Gastroesophageal sphincter (tissue), 4 donors: ENCODE measurements around the gene MICALL2. TPM values are rescaled to one million over a fixed set of nuclear protein-coding genes. Genes with fewer than 3 reads are reported as not detected.

ENCODE experiments used
- ATAC-seq: fragments of 150-250 bp; one replicate; pipeline ENCODE4 v1.9.1; 2016; ENCODE audit warnings: mild to moderate bottlenecking, moderate library complexity
- H3K27ac ChIP-seq, 4 donors: fragments of 200-600 bp; sonication (generic) in 3 of 4; 1 replicate in 3 of 4; 2 replicates in 1 of 4; pipeline ENCODE4 v1.5.1; 2016 to 2019
- H3K27me3 ChIP-seq: fragments of 200-600 bp; sonication (generic); one replicate; pipeline ENCODE4 v1.5.1; 2019
- H3K36me3 ChIP-seq, 2 donors: fragments of 200-600 bp; sonication (generic); one replicate each; pipeline ENCODE4 v1.5.1; 2019; ENCODE audit warnings: control low read depth in 1 of 2
- H3K4me1 ChIP-seq, 3 donors: fragments of 200-600 bp; sonication (generic); 1 replicate in 2 of 3; 2 replicates in 1 of 3; pipeline ENCODE4 v1.5.1; 2016 to 2019; ENCODE audit warnings: control low read depth in 2 of 3
- H3K4me3 ChIP-seq, 2 donors: fragments of 200-600 bp; sonication (generic); one replicate each; pipeline ENCODE4 v1.5.1; 2019; ENCODE audit warnings: mild to moderate bottlenecking in 1 of 2, moderate library complexity in 1 of 2
- H3K9me3 ChIP-seq, 3 donors: fragments of 200-600 bp; sonication (generic); one replicate each; pipeline ENCODE4 v1.5.1; 2017 to 2019; ENCODE audit warnings: control low read depth in 2 of 3
- CTCF ChIP-seq, 4 experiments: fragments of 200-600 bp in 2 of 4; fragments of 450-650 bp in 2 of 4; sonication (generic) in 1 of 4; IDR thresholded peaks; one replicate each; pipeline ENCODE4 v1.5.1; 2017 to 2019; ENCODE audit warnings: antibody characterized with exemption in 4 of 4, mild to moderate bottlenecking in 2 of 4, moderate library complexity in 2 of 4
- EP300 ChIP-seq: sonication (generic); formaldehyde crosslinking; IDR thresholded peaks from one replicate; pipeline ENCODE4 v1.6.1; 2017; ENCODE audit warnings: antibody characterized with exemption, mild to moderate bottlenecking
- POLR2A ChIP-seq, 2 donors: fragments of 450-650 bp; IDR thresholded peaks; one replicate each; pipeline ENCODE4 v1.6.1; 2017; ENCODE audit warnings: antibody characterized with exemption in 2 of 2, mild to moderate bottlenecking in 2 of 2, moderate library complexity in 1 of 2
- POLR2AphosphoS5 ChIP-seq: sonication (generic); formaldehyde crosslinking; IDR thresholded peaks from one replicate; pipeline ENCODE4 v1.6.1; 2017; ENCODE audit warnings: antibody characterized with exemption
- WGBS, 2 donors: methylation state at CpG; one replicate each; pipeline ENCODE4 v1.1.5; 2018; ENCODE audit warnings: low coverage in 1 of 2; 5-methylcytosine and 5-hydroxymethylcytosine counted together
- total RNA-seq, 4 donors: library from RNA; depleted of rRNA; stranded (reverse); fragments of >200 nt; gene quantifications; one replicate each; pipeline ENCODE4 v1.1.0, GENCODE V29; 2016

The MICALL2 gene
- total RNA-seq, 4 donors from 2014 or later, result 6.6 to 19.5 (median 15.0) TPM

- no peak for TF ChIP-seq POLR2A (IDR thresholded peaks at IDR 0.05)
- no peak for TF ChIP-seq POLR2AphosphoS5
- TF ChIP-seq CTCF (IDR thresholded peaks at IDR 0.05), result no peak
- no peak for TF ChIP-seq EP300
- Histone ChIP-seq H3K27me3 (peaks cover 87% of the 10 kb centered on the region), H3K4me1 (no peaks in the 10 kb centered on the region), H3K36me3 (no peaks in the 10 kb centered on the region), H3K27ac (no peak overlapping the region), H3K4me3 (no peak overlapping the region), H3K9me3 (no peaks in the 10 kb centered on the region)
- no peak for ATAC-seq
- 68 to 79% methylated on average over 6 to 17 of the region's 18 CpGs for WGBS, 2 donors
Measured at GRCh38 chr7:1425292-1426136, 33.8 kb downstream of the MICALL2 start.

- Histone ChIP-seq H3K4me3 (no peak overlapping the region), H3K27me3 (peaks cover 87% of the 10 kb centered on the region), H3K4me1 (no peaks in the 10 kb centered on the region), H3K27ac (no peak overlapping the region), H3K36me3 (no peaks in the 10 kb centered on the region), H3K9me3 (no peaks in the 10 kb centered on the region)
- ATAC-seq, result no peak
- WGBS, 2 donors, result 68 to 80% methylated on average over 4 to 9 of the region's 12 CpGs
- TF ChIP-seq POLR2A (IDR thresholded peaks at IDR 0.05), result no peak
- TF ChIP-seq EP300, result no peak
- TF ChIP-seq POLR2AphosphoS5, result no peak
- no peak for TF ChIP-seq CTCF (IDR thresholded peaks at IDR 0.05)
Measured at GRCh38 chr7:1424041-1424440, 35.2 kb downstream of the MICALL2 start.

- no peaks in the 10 kb centered on the region for H3K36me3 ChIP-seq
- no peak overlapping the region for H3K4me3 ChIP-seq
- H3K27ac ChIP-seq, result no peak overlapping the region
- no peak for ATAC-seq
- TF ChIP-seq CTCF (IDR thresholded peaks at IDR 0.05) (no peak), POLR2A (IDR thresholded peaks at IDR 0.05) (no peak), POLR2AphosphoS5 (no peak), EP300 (no peak)
- H3K27me3 ChIP-seq, result peaks cover 88% of the 10 kb centered on the region
- WGBS, 2 donors, result 60 to 68% methylated on average over 3 to 5 of the region's 5 CpGs
- H3K9me3 ChIP-seq, result no peaks in the 10 kb centered on the region
- H3K4me1 ChIP-seq, result no peaks in the 10 kb centered on the region
Measured at GRCh38 chr7:1423264-1423811, 35.9 kb downstream of the MICALL2 start.

- no peak for ATAC-seq
- H3K36me3 ChIP-seq, result no peaks in the 10 kb centered on the region
- WGBS, 2 donors, result 12 to 23% methylated on average over 5 to 13 of the region's 24 CpGs
- H3K27me3 ChIP-seq, result peaks cover 92% of the 10 kb centered on the region
- TF ChIP-seq EP300 (no peak), CTCF (IDR thresholded peaks at IDR 0.05) (no peak), POLR2AphosphoS5 (no peak), POLR2A (IDR thresholded peaks at IDR 0.05) (no peak)
- no peaks in the 10 kb centered on the region for H3K9me3 ChIP-seq
- no peaks in the 10 kb centered on the region for H3K4me1 ChIP-seq
- H3K4me3 ChIP-seq, result no peak overlapping the region
- no peak overlapping the region for H3K27ac ChIP-seq
Measured at GRCh38 chr7:1422512-1423263, 36.6 kb downstream of the MICALL2 start.
